Lung (tissue), 12 donors: ENCODE measurements around the gene DCBLD2. TPM values are rescaled to one million over a fixed set of nuclear protein-coding genes. Genes with fewer than 3 reads are reported as not detected.
A peak's percentile ranks its signal among the peaks of the same experiment; 100 is the strongest.

Experiments
- ATAC-seq: fragments of 200-7000 bp; cut with Tn5 transposase; one replicate; pipeline ENCODE4 v1.9.1; 2020; ENCODE audit warnings: moderate number of reproducible peaks; ENCODE audit not compliant: insufficient read depth, low FRiP score
- DNase-seq, 3 donors: peaks; one replicate each; pipeline ENCODE4 v3.0.0-alpha.2; 2013 to 2017
- H3K27ac ChIP-seq, 2 donors: one replicate each; pipeline ENCODE4 v1.5.1; 2013; ENCODE audit warnings: mild to moderate bottlenecking in 2 of 2, moderate library complexity in 2 of 2, control low read depth in 1 of 2, inconsistent platforms in 1 of 2, low read depth in 1 of 2, low read length in 1 of 2
- H3K27me3 ChIP-seq, 3 donors: one replicate each; pipeline ENCODE4 v1.5.1; 2013; ENCODE audit warnings: low read length in 2 of 3; ENCODE audit not compliant: control insufficient read depth in 3 of 3, insufficient read depth in 3 of 3
- H3K36me3 ChIP-seq, 4 donors: one replicate each; pipeline ENCODE4 v1.5.1; 2013; ENCODE audit warnings: low read length in 4 of 4, mild to moderate bottlenecking in 1 of 4, moderate library complexity in 1 of 4; ENCODE audit not compliant: control insufficient read depth in 4 of 4, insufficient read depth in 4 of 4
- H3K4me1 ChIP-seq, 5 donors: one replicate each; pipeline ENCODE4 v1.5.1; 2013; ENCODE audit warnings: low read length in 5 of 5, mild to moderate bottlenecking in 2 of 5, moderate library complexity in 1 of 5; ENCODE audit not compliant: control insufficient read depth in 5 of 5, insufficient read depth in 5 of 5
- H3K4me3 ChIP-seq: one replicate; pipeline ENCODE4 v1.5.1; 2013; ENCODE audit warnings: mild to moderate bottlenecking, control low read depth, moderate library complexity
- H3K9ac ChIP-seq, 2 donors: one replicate each; pipeline ENCODE4 v1.5.1; 2013; ENCODE audit warnings: low read length in 2 of 2, control low read depth in 1 of 2; ENCODE audit not compliant: insufficient read depth in 1 of 2
- H3K9me3 ChIP-seq, 4 donors: one replicate each; pipeline ENCODE4 v1.5.1; 2013; ENCODE audit warnings: low read length in 3 of 4, mild to moderate bottlenecking in 1 of 4, moderate library complexity in 1 of 4; ENCODE audit not compliant: control insufficient read depth in 4 of 4, insufficient read depth in 3 of 4
- CTCF ChIP-seq: IDR thresholded peaks from 2 replicates; pipeline ENCODE4 v1.5.1; 2012; ENCODE audit warnings: mild to moderate bottlenecking; ENCODE audit errors: control extremely low read depth, extremely low read depth
- whole genome bisulfite sequencing, 2 donors: extraction: QIAGEN DNeasy Blood & Tissue Kit; methylation state at CpG; one replicate each; pipeline ENCODE4 v1.1.7; 2013; 5-methylcytosine and 5-hydroxymethylcytosine counted together
- polyA plus RNA-seq, 2 donors: library from polyadenylated mRNA; stranded (reverse); fragments of 200-250 nt; gene quantifications; one replicate each; pipeline ENCODE4 v1.2.1, GENCODE V29; 2013
- total RNA-seq, 2 donors: library from RNA; depleted of rRNA in 1 of 2; stranded (reverse); fragments of >200 nt in 1 of 2; gene quantifications; one replicate each; pipeline ENCODE4 v1.2.1, GENCODE V29; 2014 to 2021
- donor health status: control.
- donor health status: control.
- donor health status: Bipolar disorder and iron deficiency.
- donor health status: healthy.
- donor health status: DM: yes; HTN: yes; CAD: no.

The DCBLD2 gene
- total and polyA plus RNA-seq, 4 donors, result 7.1 to 83.8 (median 18.5) TPM

GRCh38 chr3:98770261-98771039, 131.0 kb downstream of the DCBLD2 start:
- Histone ChIP-seq H3K4me1 (peaks cover 0 to 23% (median 0%) of the 10 kb centered on the region in 5 donors), H3K27ac (peak overlapping the region; percentile 63 to 76), H3K9ac (no peak overlapping the region), H3K27me3 (no peaks in the 10 kb centered on the region), H3K4me3 (no peak overlapping the region), H3K9me3 (no peaks in the 10 kb centered on the region), H3K36me3 (peaks cover 0 to 4% (median 0%) of the 10 kb centered on the region in 4 donors)
- DNase-seq (no peak), ATAC-seq (peak; percentile 66)
- TF ChIP-seq CTCF, result no peak
- 53 to 69% methylated on average over 8 of the region's 8 CpGs for WGBS, 2 donors

- no peak overlapping the region for H3K4me3 ChIP-seq
- H3K4me1 ChIP-seq, result peaks cover 1 to 32% (median 1%) of the 10 kb centered on the region in 5 donors
- no peak for DNase-seq
- H3K36me3 ChIP-seq, result peaks cover 0 to 2% (median 0%) of the 10 kb centered on the region in 4 donors
- TF ChIP-seq CTCF, result no peak
- H3K27ac ChIP-seq, result peak overlapping the region in 1 of 2 donors; percentile 60
- ATAC-seq, result no peak
- H3K27me3 ChIP-seq, result no peaks in the 10 kb centered on the region
- H3K9me3 ChIP-seq, result no peaks in the 10 kb centered on the region
- no peak overlapping the region for H3K9ac ChIP-seq
Measured at GRCh38 chr3:98769448-98769847, 132.0 kb downstream of the DCBLD2 start.

GRCh38 chr3:98768961-98769360, 132.5 kb downstream of the DCBLD2 start:
- DNase-seq (no peak), ATAC-seq (no peak)
- Histone ChIP-seq H3K36me3 (peaks cover 0 to 2% (median 0%) of the 10 kb centered on the region in 4 donors), H3K27me3 (no peaks in the 10 kb centered on the region), H3K9me3 (no peaks in the 10 kb centered on the region), H3K27ac (peak overlapping the region in 1 of 2 donors; percentile 60), H3K9ac (no peak overlapping the region), H3K4me1 (peaks cover 3 to 36% (median 4%) of the 10 kb centered on the region in 5 donors), H3K4me3 (no peak overlapping the region)
- WGBS, 2 donors, result 59 to 68% methylated on average over 2 of the region's 2 CpGs
- TF ChIP-seq CTCF, result no peak
